Endodermal cell (in vitro differentiated cells): ENCODE data around the gene MEI1. TPM values are rescaled to one million over a fixed set of nuclear protein-coding genes. Genes with fewer than 3 reads are reported as not detected.

Source experiments
- DNase-seq: peaks from one replicate; pipeline ENCODE4 v3.0.0-alpha.2; 2017
- H3K27ac ChIP-seq: 2 replicates; pipeline ENCODE4 v1.5.1; 2013; ENCODE audit warnings: mild to moderate bottlenecking, low read depth, low read length, moderate library complexity
- H3K27me3 ChIP-seq: 2 replicates; pipeline ENCODE4 v1.6.1; 2013; ENCODE audit warnings: mild to moderate bottlenecking, low read length, moderate library complexity; ENCODE audit not compliant: insufficient read depth, control insufficient read depth, poor library complexity, severe bottlenecking
- H3K36me3 ChIP-seq: 2 replicates; pipeline ENCODE4 v1.7.0; 2013; ENCODE audit warnings: mild to moderate bottlenecking, low read length, moderate library complexity; ENCODE audit not compliant: control insufficient read depth, insufficient read depth
- H3K4me1 ChIP-seq: one replicate; pipeline ENCODE4 v1.7.0; 2013; ENCODE audit warnings: low read length; ENCODE audit not compliant: control insufficient read depth, insufficient read depth
- H3K4me3 ChIP-seq: 2 replicates; pipeline ENCODE4 v1.5.1; 2013; ENCODE audit warnings: mild to moderate bottlenecking, low read length, moderate library complexity
- H3K9ac ChIP-seq: 2 replicates; pipeline ENCODE4 v1.6.1; 2013; ENCODE audit warnings: mild to moderate bottlenecking, low read length, moderate library complexity; ENCODE audit not compliant: poor library complexity, severe bottlenecking; ENCODE audit errors: extremely low read depth
- H3K9me3 ChIP-seq: 2 replicates; pipeline ENCODE4 v1.6.1; 2013; ENCODE audit warnings: mild to moderate bottlenecking, low read length, moderate library complexity; ENCODE audit not compliant: control insufficient read depth
- H3K27ac Mint-ChIP-seq: 2 replicates; pipeline ENCODE4 v1.8.0; 2020; ENCODE audit warnings: mixed read lengths
- H3K27me3 Mint-ChIP-seq: 2 replicates; pipeline ENCODE4 v1.8.0; 2021; ENCODE audit warnings: mild to moderate bottlenecking, mixed read lengths; ENCODE audit not compliant: insufficient read depth
- H3K36me3 Mint-ChIP-seq: 2 replicates; pipeline ENCODE4 v1.8.0; 2020; ENCODE audit warnings: low read depth, mixed read lengths
- H3K4me1 Mint-ChIP-seq: 2 replicates; pipeline ENCODE4 v1.8.0; 2020; ENCODE audit warnings: mixed read lengths
- H3K4me3 Mint-ChIP-seq: 2 replicates; pipeline ENCODE4 v1.8.0; 2020; ENCODE audit warnings: mild to moderate bottlenecking, moderate library complexity, mixed read lengths
- H3K9me3 Mint-ChIP-seq: 2 replicates; pipeline ENCODE4 v1.8.0; 2020; ENCODE audit warnings: mild to moderate bottlenecking, mixed read lengths
- CTCF ChIP-seq: fragments of 200-600 bp; sonication (generic); conservative IDR thresholded peaks from 2 replicates; pipeline ENCODE4 v1.5.0; 2021; ENCODE audit warnings: antibody characterized with exemption, mild to moderate bottlenecking
- WGBS, 2 experiments: methylation state at CpG; one replicate each; pipeline versions ENCODE4 v1.1.5 to v1.1.7; 2013; ENCODE audit warnings: missing lambda C conversion rate in 2 of 2, mixed read lengths in 1 of 2; ENCODE audit not compliant: insufficient coverage in 1 of 2, insufficient read length in 1 of 2; 5-methylcytosine and 5-hydroxymethylcytosine counted together
- total RNA-seq, 2 donors: library from RNA; stranded (reverse); fragmentation: NEBNext Ultra II Directional in 1 of 2; extraction: Animal tissue kit (Norgen Biotek cat#: 25700) in 1 of 2; gene quantifications; 2 replicates in 1 of 2; 3 replicates in 1 of 2; pipeline ENCODE4 v1.2.1, GENCODE V29; 2021

The MEI1 gene
- total RNA-seq, 2 donors from 2014 or later = 1.2 to 1.5 TPM

GRCh38 chr22:41815716-41816115 is 116.4 kb downstream of the MEI1 start:
- H3K27ac Mint-ChIP-seq = no peak overlapping the region
- no peak overlapping the region for H3K9ac ChIP-seq
- no peaks in the 10 kb centered on the region for H3K27me3 Mint-ChIP-seq
- H3K4me1 Mint-ChIP-seq = no peaks in the 10 kb centered on the region
- H3K27me3 ChIP-seq = no peaks in the 10 kb centered on the region
- no peak overlapping the region for H3K27ac ChIP-seq
- no peaks in the 10 kb centered on the region for H3K9me3 Mint-ChIP-seq
- H3K36me3 Mint-ChIP-seq = peaks cover 34% of the 10 kb centered on the region
- no peaks in the 10 kb centered on the region for H3K9me3 ChIP-seq
- WGBS, 2 experiments = 94 to 100% methylated on average over 1 to 3 of the region's 3 CpGs
- no peak overlapping the region for H3K4me3 ChIP-seq
- DNase-seq = no peak
- no peak overlapping the region for H3K4me3 Mint-ChIP-seq
- H3K36me3 ChIP-seq = peaks cover 19% of the 10 kb centered on the region
- TF ChIP-seq CTCF = no peak
- H3K4me1 ChIP-seq = no peaks in the 10 kb centered on the region

- Mint-ChIP-seq H3K36me3 (peaks cover 31% of the 10 kb centered on the region), H3K4me3 (no peak overlapping the region), H3K9me3 (no peaks in the 10 kb centered on the region), H3K27me3 (no peaks in the 10 kb centered on the region), H3K4me1 (no peaks in the 10 kb centered on the region), H3K27ac (no peak overlapping the region)
- Histone ChIP-seq H3K4me3 (no peak overlapping the region), H3K27ac (no peak overlapping the region), H3K36me3 (peaks cover 19% of the 10 kb centered on the region), H3K9ac (no peak overlapping the region), H3K9me3 (no peaks in the 10 kb centered on the region), H3K27me3 (no peaks in the 10 kb centered on the region), H3K4me1 (no peaks in the 10 kb centered on the region)
- WGBS, 2 experiments = 100% methylated on average over 1 of the region's 1 CpG
- TF ChIP-seq CTCF = no peak
- DNase-seq = no peak
These were observed 116.9 kb downstream of the MEI1 start for GRCh38 chr22:41816241-41816640.

- no peak overlapping the region for H3K27ac ChIP-seq
- H3K36me3 Mint-ChIP-seq = peaks cover 26% of the 10 kb centered on the region
- H3K9ac ChIP-seq = no peak overlapping the region
These were observed 117.6 kb downstream of the MEI1 start for GRCh38 chr22:41816871-41817270.

More at GRCh38 chr22:41816871-41817270, 117.6 kb downstream of the MEI1 start:
- no peak overlapping the region for H3K4me3 Mint-ChIP-seq
- Histone ChIP-seq H3K4me1 (no peaks in the 10 kb centered on the region), H3K36me3 (peaks cover 16% of the 10 kb centered on the region), H3K4me3 (no peak overlapping the region), H3K9me3 (no peaks in the 10 kb centered on the region), H3K27me3 (no peaks in the 10 kb centered on the region)
- no peaks in the 10 kb centered on the region for H3K4me1 Mint-ChIP-seq
- no peak for DNase-seq
- TF ChIP-seq CTCF = no peak
- H3K27me3 Mint-ChIP-seq = no peaks in the 10 kb centered on the region
- 95 to 98% methylated on average over 2 of the region's 2 CpGs for WGBS, 2 experiments
- H3K27ac Mint-ChIP-seq = no peak overlapping the region
- no peaks in the 10 kb centered on the region for H3K9me3 Mint-ChIP-seq
